Central memory CD8-positive, alpha-beta T cell (primary cell): ENCODE results near the gene NUFIP2.

ENCODE experiments used
- ATAC-seq: fragments of 150-1000 bp; cut with Tn5 transposase; replicated peaks from 2 replicates; pipeline ENCODE4 v1.10.0; 2022; ENCODE audit warnings: mild to moderate bottlenecking, moderate FRiP score, moderate number of reproducible peaks; ENCODE audit not compliant: poor library complexity, severe bottlenecking; ENCODE audit errors: extremely low read depth
- DNase-seq, 2 donors: peaks; one replicate each; pipeline ENCODE4 v3.0.0; 2021; ENCODE audit warnings: low spot score in 2 of 2
- H3K27ac Mint-ChIP-seq: one replicate; pipeline ENCODE4 v1.8.0; 2022; ENCODE audit warnings: low read depth, mild to moderate bottlenecking, moderate library complexity, mixed read lengths
- H3K27me3 Mint-ChIP-seq: one replicate; pipeline ENCODE4 v1.8.0; 2022; ENCODE audit warnings: mixed read lengths
- H3K36me3 Mint-ChIP-seq: one replicate; pipeline ENCODE4 v1.8.0; 2022; ENCODE audit warnings: mild to moderate bottlenecking, moderate library complexity, mixed read lengths; ENCODE audit not compliant: insufficient read depth
- H3K4me1 Mint-ChIP-seq: one replicate; pipeline ENCODE4 v1.8.0; 2022; ENCODE audit warnings: mixed read lengths
- H3K4me3 Mint-ChIP-seq: one replicate; pipeline ENCODE4 v1.8.0; 2022; ENCODE audit warnings: mild to moderate bottlenecking, moderate library complexity, mixed read lengths
- H3K9me3 Mint-ChIP-seq: one replicate; pipeline ENCODE4 v1.8.0; 2022; ENCODE audit warnings: mixed read lengths

NUFIP2 gene

GRCh38 chr17:29216181-29216580, 77.8 kb downstream of the NUFIP2 start:
- no peak overlapping the region for H3K4me3 Mint-ChIP-seq
- H3K27me3 Mint-ChIP-seq, result no peaks in the 10 kb centered on the region
- H3K9me3 Mint-ChIP-seq, result no peaks in the 10 kb centered on the region
- no peak for DNase-seq
- no peaks in the 10 kb centered on the region for H3K36me3 Mint-ChIP-seq
- no peak overlapping the region for H3K27ac Mint-ChIP-seq
- peaks cover 5% of the 10 kb centered on the region for H3K4me1 Mint-ChIP-seq
- no peak for ATAC-seq

GRCh38 chr17:29215717-29216116, 78.2 kb downstream of the NUFIP2 start:
- Mint-ChIP-seq H3K27me3 (no peaks in the 10 kb centered on the region), H3K4me3 (no peak overlapping the region), H3K4me1 (peaks cover 5% of the 10 kb centered on the region), H3K36me3 (no peaks in the 10 kb centered on the region), H3K9me3 (no peaks in the 10 kb centered on the region), H3K27ac (no peak overlapping the region)
- DNase-seq, result no peak
- no peak for ATAC-seq

GRCh38 chr17:29215174-29215573, 78.8 kb downstream of the NUFIP2 start:
- H3K4me3 Mint-ChIP-seq, result no peak overlapping the region
- H3K9me3 Mint-ChIP-seq, result no peaks in the 10 kb centered on the region
- ATAC-seq (no peak), DNase-seq (no peak)
- no peaks in the 10 kb centered on the region for H3K36me3 Mint-ChIP-seq
- no peaks in the 10 kb centered on the region for H3K27me3 Mint-ChIP-seq
- H3K27ac Mint-ChIP-seq, result no peak overlapping the region
- peaks cover 5% of the 10 kb centered on the region for H3K4me1 Mint-ChIP-seq

GRCh38 chr17:29214215-29215146, 79.5 kb downstream of the NUFIP2 start:
- no peak overlapping the region for H3K27ac Mint-ChIP-seq
- DNase-seq (no peak), ATAC-seq (no peak)
- no peaks in the 10 kb centered on the region for H3K36me3 Mint-ChIP-seq
- no peak overlapping the region for H3K4me3 Mint-ChIP-seq
- peaks cover 3% of the 10 kb centered on the region for H3K4me1 Mint-ChIP-seq
- H3K27me3 Mint-ChIP-seq, result no peaks in the 10 kb centered on the region
- no peaks in the 10 kb centered on the region for H3K9me3 Mint-ChIP-seq

GRCh38 chr17:29212681-29213121, 81.2 kb downstream of the NUFIP2 start:
- Mint-ChIP-seq H3K27me3 (no peaks in the 10 kb centered on the region), H3K4me1 (no peaks in the 10 kb centered on the region), H3K9me3 (no peaks in the 10 kb centered on the region), H3K27ac (no peak overlapping the region), H3K4me3 (no peak overlapping the region), H3K36me3 (no peaks in the 10 kb centered on the region)
- ATAC-seq (no peak), DNase-seq (no peak)

- no peaks in the 10 kb centered on the region for H3K36me3 Mint-ChIP-seq
- no peaks in the 10 kb centered on the region for H3K4me1 Mint-ChIP-seq
- no peak overlapping the region for H3K4me3 Mint-ChIP-seq
- H3K9me3 Mint-ChIP-seq, result no peaks in the 10 kb centered on the region
- DNase-seq (no peak), ATAC-seq (no peak)
- H3K27ac Mint-ChIP-seq, result no peak overlapping the region
- no peaks in the 10 kb centered on the region for H3K27me3 Mint-ChIP-seq
Measured at GRCh38 chr17:29212094-29212631, 81.8 kb downstream of the NUFIP2 start.

- H3K27me3 Mint-ChIP-seq, result no peaks in the 10 kb centered on the region
- DNase-seq, result no peak
- no peak overlapping the region for H3K4me3 Mint-ChIP-seq
Measured at GRCh38 chr17:29210879-29211278, 83.1 kb downstream of the NUFIP2 start.

GRCh38 chr17:29209073-29209472, 84.9 kb downstream of the NUFIP2 start:
- DNase-seq (no peak), ATAC-seq (no peak)
- Mint-ChIP-seq H3K4me3 (no peak overlapping the region), H3K4me1 (no peaks in the 10 kb centered on the region), H3K9me3 (no peaks in the 10 kb centered on the region), H3K27me3 (peaks cover 12% of the 10 kb centered on the region), H3K27ac (no peak overlapping the region), H3K36me3 (no peaks in the 10 kb centered on the region)

More at GRCh38 chr17:29210879-29211278, 83.1 kb downstream of the NUFIP2 start:
- H3K36me3 Mint-ChIP-seq, result no peaks in the 10 kb centered on the region
- no peaks in the 10 kb centered on the region for H3K9me3 Mint-ChIP-seq
- ATAC-seq, result no peak
- H3K27ac Mint-ChIP-seq, result no peak overlapping the region
- no peaks in the 10 kb centered on the region for H3K4me1 Mint-ChIP-seq

- DNase-seq (no peak), ATAC-seq (no peak)
- H3K36me3 Mint-ChIP-seq, result no peaks in the 10 kb centered on the region
- no peaks in the 10 kb centered on the region for H3K4me1 Mint-ChIP-seq
- H3K27ac Mint-ChIP-seq, result no peak overlapping the region
- peaks cover 12% of the 10 kb centered on the region for H3K27me3 Mint-ChIP-seq
- H3K9me3 Mint-ChIP-seq, result no peaks in the 10 kb centered on the region
- no peak overlapping the region for H3K4me3 Mint-ChIP-seq
Measured at GRCh38 chr17:29207975-29208374, 86.0 kb downstream of the NUFIP2 start.
